HG03378 (cell line): ENCODE data around the gene ADAMTSL1.

Experiments used
- ATAC-seq: cut with Tn5 transposase; IDR thresholded peaks from one replicate; pipeline ENCODE4 v1.9.1; 2021; ENCODE audit warnings: mild to moderate bottlenecking, moderate library complexity; ENCODE audit not compliant: unreplicated experiment

The ADAMTSL1 gene

DNA sequence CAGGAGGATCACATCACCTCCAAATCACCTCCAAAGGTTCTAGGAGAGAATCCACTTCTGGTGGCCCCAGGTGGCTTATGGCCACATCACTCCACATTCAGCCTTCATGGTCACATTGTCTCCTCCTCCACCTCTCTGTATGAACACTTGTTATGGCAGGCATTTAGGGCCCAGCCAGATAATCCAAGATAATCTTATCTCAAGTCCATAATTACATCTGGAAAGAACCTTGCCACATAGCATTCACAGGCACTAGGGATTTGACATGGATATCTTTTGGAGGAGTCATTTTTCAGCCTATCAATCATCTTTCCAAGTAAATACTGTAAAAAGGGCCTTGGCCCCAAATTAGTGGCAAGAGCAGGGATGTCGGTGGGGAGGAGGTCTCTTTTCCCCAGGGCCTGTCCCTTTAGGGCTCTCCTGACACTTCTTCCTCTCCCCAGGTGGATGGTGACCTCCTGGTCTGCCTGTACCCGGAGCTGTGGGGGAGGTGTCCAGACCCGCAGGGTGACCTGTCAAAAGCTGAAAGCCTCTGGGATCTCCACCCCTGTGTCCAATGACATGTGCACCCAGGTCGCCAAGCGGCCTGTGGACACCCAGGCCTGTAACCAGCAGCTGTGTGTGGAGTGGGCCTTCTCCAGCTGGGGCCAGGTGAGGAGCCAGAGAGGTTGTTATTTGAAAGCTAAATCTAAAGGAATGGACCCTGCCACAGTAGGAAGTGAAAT is 418.2 kb downstream of the ADAMTSL1 start:
- no peak for ATAC-seq

DNA sequence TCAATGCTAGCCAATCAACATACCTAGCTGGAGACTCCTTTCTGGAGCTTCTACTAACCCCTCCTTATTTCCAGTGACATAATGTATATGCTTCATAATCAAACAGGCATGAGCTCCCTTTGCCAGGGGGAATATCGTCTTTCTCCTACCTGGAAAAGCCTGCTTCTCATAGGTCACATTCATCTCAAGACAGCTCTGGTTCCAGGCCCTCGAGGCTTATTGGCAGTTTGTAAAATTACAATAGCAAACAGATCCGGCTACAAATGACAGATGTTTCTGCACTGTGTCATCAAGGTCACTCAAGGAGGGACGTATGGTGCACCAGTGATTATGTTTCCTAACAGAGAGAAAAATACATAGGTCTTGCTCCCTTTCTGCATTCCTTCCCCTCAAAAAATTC is 419.1 kb downstream of the ADAMTSL1 start:
- ATAC-seq, result no peak

DNA sequence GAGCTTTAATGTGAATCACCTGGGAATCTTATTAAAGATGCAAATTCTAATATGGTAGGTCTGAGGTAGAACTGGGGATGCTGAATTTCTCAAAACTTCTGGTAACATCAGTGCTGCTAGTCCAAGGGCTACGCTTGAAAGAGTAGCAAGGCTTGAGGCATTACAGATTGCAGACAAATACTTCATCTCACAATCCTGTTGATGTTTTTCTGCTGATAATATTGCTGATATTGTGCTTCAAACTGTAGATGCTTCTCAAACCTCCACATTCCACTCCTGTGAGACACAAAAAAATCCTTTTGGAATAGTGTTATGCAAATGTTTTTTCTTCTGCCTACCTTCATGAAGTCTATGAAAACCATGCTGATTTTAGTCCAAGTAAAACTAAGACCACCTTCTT is 419.5 kb downstream of the ADAMTSL1 start:
- no peak for ATAC-seq

- ATAC-seq, result no peak
Observed at GRCh38 chr9:18896004-18896403, 422.1 kb downstream of the ADAMTSL1 start.

GRCh38 chr9:18896531-18897179 is 422.7 kb downstream of the ADAMTSL1 start:
- no peak for ATAC-seq

DNA sequence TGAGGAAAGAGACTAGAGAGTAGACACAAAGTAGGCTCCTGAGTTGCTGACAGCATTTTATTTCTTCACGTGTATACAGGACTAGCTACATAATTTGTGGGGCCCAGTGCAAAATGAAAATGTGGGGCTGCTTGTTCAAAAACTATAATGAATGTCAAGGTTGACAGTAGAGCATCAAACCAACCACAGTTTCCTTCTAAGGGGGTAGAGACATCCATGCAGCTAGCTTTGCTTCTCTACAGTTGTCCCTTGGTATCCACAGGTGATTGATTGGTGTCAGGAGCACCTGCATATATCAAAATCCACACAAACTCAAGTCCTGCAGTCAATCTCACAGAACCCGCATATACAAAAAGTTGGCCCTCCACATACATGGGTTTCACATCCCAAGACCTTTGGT is 429.5 kb downstream of the ADAMTSL1 start:
- ATAC-seq, result no peak

GRCh38 chr9:18905028-18905882 is 431.3 kb downstream of the ADAMTSL1 start:
- no peak for ATAC-seq

DNA sequence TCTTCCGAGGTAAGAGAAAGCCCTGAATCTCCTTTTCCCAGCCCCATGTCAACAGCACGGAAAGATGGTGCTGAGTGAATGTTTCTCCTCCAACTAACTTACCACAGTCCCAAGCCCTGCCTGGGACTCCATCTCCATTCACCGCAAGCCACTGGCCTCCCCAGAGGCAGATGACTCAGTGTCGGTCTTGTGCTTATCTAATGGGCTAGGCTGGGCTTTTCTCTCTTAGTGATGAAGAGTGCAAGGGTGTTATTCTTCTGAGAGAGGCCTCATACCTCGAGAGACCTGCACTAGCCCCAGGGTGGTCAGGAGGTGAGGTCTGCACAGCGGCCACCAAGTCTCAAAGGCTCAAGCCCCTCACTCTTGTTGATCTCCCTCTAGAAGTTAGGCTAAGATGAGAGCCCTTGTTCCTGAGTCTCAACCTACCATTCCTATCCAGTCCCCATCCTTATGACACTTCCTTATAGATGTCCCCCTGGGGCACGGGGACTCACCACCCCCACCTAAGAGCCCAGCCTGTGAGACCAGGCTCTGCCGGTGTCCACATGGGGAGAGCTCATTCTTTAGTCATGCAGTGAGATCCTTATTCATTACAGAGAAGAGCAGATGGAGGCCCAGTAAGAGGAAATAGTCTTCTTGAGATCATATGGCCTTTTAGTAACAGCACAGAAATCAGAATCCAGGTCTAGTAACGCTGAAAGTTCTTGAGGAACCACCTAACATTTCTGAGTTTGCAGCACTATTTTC is 432.1 kb downstream of the ADAMTSL1 start:
- ATAC-seq, result no peak

GRCh38 chr9:18906656-18907395 is 432.9 kb downstream of the ADAMTSL1 start:
- ATAC-seq, result peak; percentile 54

DNA sequence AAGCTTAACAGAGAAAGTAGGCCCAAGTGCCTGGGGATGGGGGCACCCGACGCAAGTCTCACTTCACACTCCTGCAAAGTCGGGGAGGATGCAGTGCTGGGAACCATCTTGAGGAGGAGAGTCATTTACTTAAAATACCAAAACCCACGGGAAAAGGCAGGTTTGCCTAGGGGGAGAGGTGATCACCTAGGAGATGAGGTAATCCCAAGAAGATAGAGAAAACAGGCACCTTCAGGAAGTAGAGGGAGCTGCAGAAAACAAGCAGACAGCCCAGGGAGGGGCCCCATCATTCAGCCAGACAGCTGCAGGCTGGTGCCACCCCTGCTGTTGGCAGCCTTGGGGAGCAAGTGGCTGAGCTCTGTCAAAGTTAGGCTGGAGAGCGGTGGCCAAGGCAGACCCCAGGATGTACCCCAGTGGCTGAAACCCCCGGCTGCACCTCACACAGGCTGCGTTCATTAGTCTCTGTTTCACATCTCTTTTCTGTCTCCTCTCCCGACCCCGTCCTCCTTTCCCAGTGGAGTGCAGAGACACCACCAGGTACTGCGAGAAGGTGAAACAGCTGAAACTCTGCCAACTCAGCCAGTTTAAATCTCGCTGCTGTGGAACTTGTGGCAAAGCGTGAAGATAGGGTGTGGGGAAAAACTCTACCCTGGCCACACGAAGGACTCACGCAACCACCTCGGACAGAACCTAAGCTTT is 434.1 kb downstream of the ADAMTSL1 start:
- ATAC-seq, result no peak

GRCh38 chr9:18909140-18910018 is 435.4 kb downstream of the ADAMTSL1 start:
- no peak for ATAC-seq

DNA sequence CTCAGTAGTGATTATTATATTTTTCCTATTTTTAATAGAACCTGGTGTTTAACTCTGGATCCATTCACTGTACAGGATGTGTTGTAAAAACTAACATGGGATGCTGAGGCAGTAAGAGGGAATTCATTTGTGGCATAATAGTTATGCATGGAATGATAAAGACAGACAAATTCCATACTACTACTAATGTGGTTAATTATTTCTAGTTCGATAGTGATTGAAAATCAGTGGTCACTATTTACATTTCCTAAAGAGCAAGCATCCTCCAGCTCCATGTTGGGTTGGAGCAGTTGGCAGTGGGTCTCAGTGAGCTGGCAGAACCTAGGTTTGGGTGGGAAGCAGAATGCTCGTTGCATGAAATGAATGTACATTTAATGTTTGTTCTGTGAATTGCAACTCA is 436.5 kb downstream of the ADAMTSL1 start:
- ATAC-seq, result no peak

GRCh38 chr9:18910916-18911315 is 437.0 kb downstream of the ADAMTSL1 start:
- ATAC-seq, result no peak

DNA sequence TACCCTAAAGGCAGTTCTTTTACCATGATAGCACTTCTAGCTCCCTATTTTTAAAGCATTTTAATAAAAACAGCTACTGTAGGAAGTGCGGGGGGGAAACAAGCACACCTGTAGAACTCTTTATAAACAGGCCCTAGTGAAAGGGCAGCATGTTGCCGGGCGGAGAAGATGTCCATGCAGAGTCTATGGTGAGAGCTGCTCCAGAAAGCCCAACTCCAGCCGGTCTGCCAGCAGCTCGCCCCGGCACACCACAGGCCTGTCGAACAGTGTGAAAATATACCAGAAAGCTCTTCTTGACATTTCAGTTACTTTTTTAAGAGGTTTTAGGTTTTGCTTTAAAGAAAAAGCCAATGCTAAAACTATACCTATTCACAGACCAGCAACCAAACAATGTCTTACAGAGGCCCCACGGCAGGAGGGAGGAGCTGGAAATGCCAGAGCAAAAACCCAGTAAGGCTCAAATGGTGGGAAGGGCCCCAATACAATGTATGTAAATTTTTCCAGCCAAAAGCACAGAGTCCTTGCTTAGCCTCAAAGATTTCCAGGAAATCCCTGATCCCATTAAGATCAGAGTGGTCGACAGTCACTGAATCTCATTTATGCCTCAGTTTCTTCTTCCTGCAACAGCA is 437.9 kb downstream of the ADAMTSL1 start:
- ATAC-seq, result no peak

- no peak for ATAC-seq
Observed at GRCh38 chr9:18920141-18921084, 446.5 kb downstream of the ADAMTSL1 start.

DNA sequence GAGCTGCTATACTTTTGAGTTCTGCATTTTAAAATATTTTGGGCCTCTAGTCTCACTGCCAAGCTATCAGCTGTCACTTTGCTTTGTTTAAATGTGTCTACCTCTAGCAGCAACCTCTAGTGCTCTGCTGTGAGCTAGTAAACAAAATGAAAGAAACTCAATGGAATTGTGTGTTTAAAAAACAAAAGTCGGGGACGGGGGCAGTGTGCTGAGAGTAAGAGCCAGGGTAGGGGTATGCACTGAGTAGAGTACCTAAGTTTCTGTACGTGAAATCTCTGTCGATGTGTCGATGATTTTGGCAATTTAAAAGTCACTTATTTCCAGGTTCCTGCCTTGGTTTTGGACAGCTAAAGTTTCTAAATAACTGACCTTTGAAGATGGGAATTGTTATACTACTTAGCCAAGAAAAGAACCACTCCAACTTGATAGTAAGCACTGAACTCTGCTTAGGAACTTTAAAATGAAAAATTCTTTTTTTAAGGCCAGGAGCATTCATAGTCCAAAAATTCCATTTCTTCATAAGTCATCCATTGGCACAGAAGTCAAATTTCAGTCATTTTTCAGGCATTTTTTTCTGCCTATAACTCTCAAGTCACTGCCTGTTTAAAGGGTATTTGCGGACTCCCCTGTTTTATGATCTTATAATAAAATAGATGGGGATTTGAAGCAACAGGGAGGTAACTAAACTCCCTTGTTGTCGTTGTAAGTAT is 447.6 kb downstream of the ADAMTSL1 start:
- no peak for ATAC-seq
